ENCODE results near the gene PAK4. TPM values are rescaled to one million over a fixed set of nuclear protein-coding genes. Genes with fewer than 3 reads are reported as not detected.
"Not testable (repeated sequence)": the region's sequence is repeated elsewhere in the genome, so short reads cannot be mapped to it uniquely, and the experiment has no call there.

PAK4 gene
- polyA plus RNA-seq, 1 donor (not counting 4 experiments of a cell fraction or from before 2014, with no cell fraction given), result 11.2 TPM

GRCh38 chr19:39218230-39219007, 92.8 kb downstream of the PAK4 start:
- Histone ChIP-seq H3K9me1 (ENCODE audit: control insufficient read depth, extremely low read depth, insufficient read depth, low read length) (no peaks in the 10 kb centered on the region), H3K9me3 (ENCODE audit: control insufficient read depth, low read depth, low read length) (no peaks in the 10 kb centered on the region), H3K4me3 (ENCODE audit: control insufficient read depth in 2 of 3, extremely low read depth in 1 of 3, insufficient read depth in 2 of 3, low read depth in 1 of 3, low read length in 3 of 3) (no peak overlapping the region), H3K79me2 (ENCODE audit: control insufficient read depth, insufficient read depth, low read length) (no peaks in the 10 kb centered on the region), H3K27ac (ENCODE audit: control insufficient read depth, insufficient read depth, low read length) (no peak overlapping the region), H3K4me2 (ENCODE audit: control insufficient read depth, extremely low read depth, insufficient read depth, low read depth, low read length) (no peak overlapping the region), H2AFZ (ENCODE audit: control insufficient read depth, low read length) (no peak overlapping the region), H3K27me3 (ENCODE audit: control insufficient read depth, extremely low read depth, insufficient read depth, low read length) (no peaks in the 10 kb centered on the region), H3K4me1 (ENCODE audit: control insufficient read depth, extremely low read depth, insufficient read depth, low read length) (no peaks in the 10 kb centered on the region), H4K20me1 (ENCODE audit: control insufficient read depth, extremely low read depth, insufficient read depth, low read length) (no peaks in the 10 kb centered on the region), H3K9ac (ENCODE audit: control insufficient read depth, extremely low read depth, insufficient read depth, low read length) (no peak overlapping the region), H3K36me3 (ENCODE audit: control insufficient read depth in 2 of 2, extremely low read depth in 1 of 2, insufficient read depth in 2 of 2, low read length in 2 of 2) (no peaks in the 10 kb centered on the region)
- FAIRE-seq (no peak), DNase-seq (ENCODE audit: low read depth, low spot score) (no peak)
- dilution Hi-C loops (cut with MboI; ENCODE audit: extremely low pct_ligation_motif_present, low sequenced_read_pairs), result no loop called here
- TF ChIP-seq EZH2 (IDR thresholded peaks at IDR 0.05; ENCODE audit: low read length) (no peak), CTCF (optimal IDR thresholded peaks at IDR 0.05 in 1 of 3, IDR thresholded peaks at IDR 0.05 in 1 of 3, conservative IDR thresholded peaks at IDR 0.05 in 1 of 3; ENCODE audit: extremely low read depth in 1 of 3, insufficient read depth in 2 of 3, low read length in 3 of 3) (no peak)

GRCh38 chr19:39219108-39219507, 93.5 kb downstream of the PAK4 start:
- FAIRE-seq; H3K9me3 ChIP-seq (ENCODE audit: control insufficient read depth, low read depth, low read length); H3K4me1 ChIP-seq (ENCODE audit: control insufficient read depth, extremely low read depth, insufficient read depth, low read length); H3K36me3 ChIP-seq (ENCODE audit: control insufficient read depth in 2 of 2, extremely low read depth in 1 of 2, insufficient read depth in 2 of 2, low read length in 2 of 2); H3K4me3 ChIP-seq (ENCODE audit: control insufficient read depth in 2 of 3, extremely low read depth in 1 of 3, insufficient read depth in 2 of 3, low read depth in 1 of 3, low read length in 3 of 3); H3K9me1 ChIP-seq (ENCODE audit: control insufficient read depth, extremely low read depth, insufficient read depth, low read length); H2AFZ ChIP-seq (ENCODE audit: control insufficient read depth, low read length); H4K20me1 ChIP-seq (ENCODE audit: control insufficient read depth, extremely low read depth, insufficient read depth, low read length); H3K9ac ChIP-seq (ENCODE audit: control insufficient read depth, extremely low read depth, insufficient read depth, low read length); H3K27me3 ChIP-seq (ENCODE audit: control insufficient read depth, extremely low read depth, insufficient read depth, low read length); H3K27ac ChIP-seq (ENCODE audit: control insufficient read depth, insufficient read depth, low read length); dilution Hi-C loops (cut with MboI; ENCODE audit: extremely low pct_ligation_motif_present, low sequenced_read_pairs); DNase-seq (ENCODE audit: low read depth, low spot score); H3K79me2 ChIP-seq (ENCODE audit: control insufficient read depth, insufficient read depth, low read length); H3K4me2 ChIP-seq (ENCODE audit: control insufficient read depth, extremely low read depth, insufficient read depth, low read depth, low read length): not testable (repeated sequence)
